HepG2 (cell line): ENCODE measurements around the gene STAT5A. TPM values are rescaled to one million over a fixed set of nuclear protein-coding genes. Genes with fewer than 3 reads are reported as not detected.

Experiments
- DNMT1 ChIP-seq: sonication (generic); formaldehyde crosslinking; IDR thresholded peaks from 2 replicates; pipeline ENCODE4 v1.5.1; 2020; ENCODE audit warnings: mild to moderate bottlenecking, missing genetic modification reagents
- E2F5 ChIP-seq: sonication (generic); formaldehyde crosslinking; conservative IDR thresholded peaks from 2 replicates; pipeline ENCODE4 v1.4.0; 2020; ENCODE audit warnings: missing genetic modification reagents
- HCFC1 ChIP-seq: fragments of 150-350 bp; IDR thresholded peaks from 2 replicates; pipeline ENCODE4 v1.6.1; 2014; ENCODE audit warnings: low read depth, low read length
- HES4 ChIP-seq: sonication (generic); formaldehyde crosslinking; IDR thresholded peaks from 2 replicates; pipeline ENCODE4 v1.9.0; 2021; ENCODE audit warnings: mild to moderate bottlenecking, missing genetic modification reagents, borderline replicate concordance
- HNF1A ChIP-seq, 2 experiments: sonication (generic) in 1 of 2; formaldehyde crosslinking in 1 of 2; IDR thresholded peaks; 2 replicates each; pipeline versions ENCODE4 v1.4.0 to v1.6.1; 2016 to 2020; ENCODE audit warnings: borderline replicate concordance in 1 of 2, low read depth in 1 of 2, mild to moderate bottlenecking in 1 of 2, missing genetic modification reagents in 1 of 2
- RAD21 ChIP-seq: fragments of 450-650 bp; formaldehyde crosslinking; IDR thresholded peaks from 2 replicates; pipeline ENCODE4 v1.5.0; 2020; ENCODE audit warnings: mild to moderate bottlenecking
- SIX1 ChIP-seq: sonication (generic); formaldehyde crosslinking; IDR thresholded peaks from 2 replicates; pipeline ENCODE4 v1.4.0; 2020; ENCODE audit warnings: missing genetic modification reagents, borderline replicate concordance
- TCF7L2 ChIP-seq: IDR thresholded peaks from 2 replicates; pipeline ENCODE4 v1.6.1; 2011; ENCODE audit warnings: mild to moderate bottlenecking, low read depth, low read length, moderate library complexity
- TEAD2 ChIP-seq: sonication (generic); formaldehyde crosslinking; IDR thresholded peaks from 2 replicates; pipeline ENCODE4 v1.9.0; 2021; ENCODE audit warnings: missing genetic modification reagents
- TIGD3 ChIP-seq: sonication (generic); formaldehyde crosslinking; IDR thresholded peaks from 2 replicates; pipeline ENCODE4 v1.5.1; 2020; ENCODE audit warnings: mild to moderate bottlenecking, missing genetic modification reagents, borderline replicate concordance
- ZBTB46 ChIP-seq: sonication (generic); formaldehyde crosslinking; IDR thresholded peaks from 2 replicates; pipeline ENCODE4 v1.4.0; 2020; ENCODE audit warnings: mild to moderate bottlenecking, missing genetic modification reagents, borderline replicate concordance
- ZBTB49 ChIP-seq: sonication (generic); formaldehyde crosslinking; IDR thresholded peaks from 2 replicates; pipeline ENCODE4 v1.4.0; 2020; ENCODE audit warnings: missing genetic modification reagents, borderline replicate concordance
- ZMAT3 ChIP-seq: sonication (generic); formaldehyde crosslinking; conservative IDR thresholded peaks from 2 replicates; pipeline ENCODE4 v1.7.0; 2021; ENCODE audit warnings: missing genetic modification reagents
- ZNF20 ChIP-seq: sonication (generic); formaldehyde crosslinking; IDR thresholded peaks from 2 replicates; pipeline ENCODE4 v1.4.0; 2020; ENCODE audit warnings: mild to moderate bottlenecking, moderate library complexity, missing genetic modification reagents
- ZNF850 ChIP-seq: sonication (generic); formaldehyde crosslinking; conservative IDR thresholded peaks from 2 replicates; pipeline ENCODE4 v1.9.0; 2021; ENCODE audit warnings: mild to moderate bottlenecking, missing genetic modification reagents
- ZNF879 ChIP-seq: sonication (generic); formaldehyde crosslinking; IDR thresholded peaks from 2 replicates; pipeline ENCODE4 v1.8.1; 2023; ENCODE audit warnings: missing genetic modification reagents
- polyA plus RNA-seq, 8 experiments: library from polyadenylated mRNA; depleted of rRNA in 3 of 8; stranded (reverse) in 7 of 8; unstranded in 1 of 8; fragments of >200 nt; fragmentation: Illumina TruSeq in 4 of 8; extraction: Trizol in 4 of 8; gene quantifications; 2 replicates each; pipeline versions ENCODE4 v1.2.1 to v1.2.3, GENCODE V29; 2011 to 2016; ENCODE audit warnings: low read depth in 4 of 8, missing spikeins in 1 of 8, mixed read lengths in 1 of 8; ENCODE audit not compliant: insufficient read depth in 1 of 8
- total RNA-seq, 5 experiments: library from RNA; depleted of rRNA; stranded (reverse); fragments of >200 nt; fragmentation: Illumina TruSeq; extraction: Trizol; gene quantifications; 2 replicates each; pipeline ENCODE4 v1.2.3, GENCODE V29; 2016; ENCODE audit warnings: low read depth in 1 of 5
- TF ChIP-seq, protein P1 (sequence below): sonication (generic); formaldehyde crosslinking; IDR thresholded peaks from 2 replicates; pipeline ENCODE4 v1.4.0; 2020; ENCODE audit warnings: missing genetic modification reagents

The STAT5A gene
- total and polyA plus RNA-seq, 2 of the 13 experiments (the other 11 are each of a cell fraction or from before 2014, with no cell fraction given): 1.4 to 4.1 TPM

GRCh38 chr17:42312285-42313130, 24.2 kb downstream of the STAT5A start (continued):
- TF ChIP-seq RAD21 (CRISPR knock-in tag) (peak; percentile 92), DNMT1 (peak; percentile 93; the same call in 1 of the 2 replicates), HNF1A (IDR thresholded peaks at IDR 0.05; ENCODE audit: low read depth) (no peak), HNF1A (CRISPR knock-in tag; IDR thresholded peaks at IDR 0.05; ENCODE audit: borderline replicate concordance) (peak; percentile 43; the same call in 1 of the 2 replicates), TCF7L2 (no peak), ZMAT3 (CRISPR knock-in tag) (no peak), HES4 (CRISPR knock-in tag) (no peak), SIX1 (CRISPR knock-in tag) (no peak), ZNF20 (CRISPR knock-in tag) (no peak), HCFC1 (no peak), TIGD3 (CRISPR knock-in tag) (no peak), TEAD2 (no peak), E2F5 (CRISPR knock-in tag) (no peak; the same call in 1 of the 2 replicates), ZNF879 (CRISPR knock-in tag) (no peak), ZBTB49 (CRISPR knock-in tag) (no peak), ZNF850 (CRISPR knock-in tag) (no peak; the same call in 1 of the 2 replicates), ZBTB46 (no peak)
- TF ChIP-seq, protein P1, sequence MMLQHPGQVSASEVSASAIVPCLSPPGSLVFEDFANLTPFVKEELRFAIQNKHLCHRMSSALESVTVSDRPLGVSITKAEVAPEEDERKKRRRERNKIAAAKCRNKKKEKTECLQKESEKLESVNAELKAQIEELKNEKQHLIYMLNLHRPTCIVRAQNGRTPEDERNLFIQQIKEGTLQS: 0 out of 2 replicates have a peak, but pooled peaks have one; percentile 40
